Neural cell (in vitro differentiated cells): ENCODE data around the gene LYSET.

ENCODE experiments used
- CTCF ChIP-seq: fragments of 450-650 bp; IDR thresholded peaks from 2 replicates; pipeline ENCODE4 v1.5.1; 2014; ENCODE audit warnings: antibody characterized with exemption, mild to moderate bottlenecking, moderate library complexity; ENCODE audit not compliant: poor library complexity, severe bottlenecking
- EZH2 ChIP-seq: fragments of 200-600, 300-800 bp; shearing (Covaris generic), sonication (generic); IDR thresholded peaks from 2 replicates; pipeline ENCODE4 v1.6.1; 2014; ENCODE audit warnings: antibody characterized with exemption, low read length, borderline replicate concordance, mild to moderate bottlenecking; ENCODE audit not compliant: insufficient read depth, poor library complexity, severe bottlenecking
- MXI1 ChIP-seq: fragments of 450-650 bp; conservative IDR thresholded peaks from 2 replicates; pipeline ENCODE4 v1.6.1; 2014; ENCODE audit warnings: antibody characterized with exemption, mild to moderate bottlenecking; ENCODE audit not compliant: poor library complexity, severe bottlenecking
- POLR2AphosphoS5 ChIP-seq: IDR thresholded peaks from 2 replicates; pipeline ENCODE4 v1.6.1; 2012
- REST ChIP-seq: IDR thresholded peaks from 2 replicates; pipeline ENCODE4 v1.6.1; 2012; ENCODE audit warnings: borderline replicate concordance

- TF ChIP-seq CTCF (no peak), EZH2 (no peak), POLR2AphosphoS5 (no peak), REST (no peak), MXI1 (no peak)
Measured at GRCh38 chr14:93135399-93135798, 49.7 kb upstream of the LYSET start.
